ENCODE results near the gene GRIK3.

DNA sequence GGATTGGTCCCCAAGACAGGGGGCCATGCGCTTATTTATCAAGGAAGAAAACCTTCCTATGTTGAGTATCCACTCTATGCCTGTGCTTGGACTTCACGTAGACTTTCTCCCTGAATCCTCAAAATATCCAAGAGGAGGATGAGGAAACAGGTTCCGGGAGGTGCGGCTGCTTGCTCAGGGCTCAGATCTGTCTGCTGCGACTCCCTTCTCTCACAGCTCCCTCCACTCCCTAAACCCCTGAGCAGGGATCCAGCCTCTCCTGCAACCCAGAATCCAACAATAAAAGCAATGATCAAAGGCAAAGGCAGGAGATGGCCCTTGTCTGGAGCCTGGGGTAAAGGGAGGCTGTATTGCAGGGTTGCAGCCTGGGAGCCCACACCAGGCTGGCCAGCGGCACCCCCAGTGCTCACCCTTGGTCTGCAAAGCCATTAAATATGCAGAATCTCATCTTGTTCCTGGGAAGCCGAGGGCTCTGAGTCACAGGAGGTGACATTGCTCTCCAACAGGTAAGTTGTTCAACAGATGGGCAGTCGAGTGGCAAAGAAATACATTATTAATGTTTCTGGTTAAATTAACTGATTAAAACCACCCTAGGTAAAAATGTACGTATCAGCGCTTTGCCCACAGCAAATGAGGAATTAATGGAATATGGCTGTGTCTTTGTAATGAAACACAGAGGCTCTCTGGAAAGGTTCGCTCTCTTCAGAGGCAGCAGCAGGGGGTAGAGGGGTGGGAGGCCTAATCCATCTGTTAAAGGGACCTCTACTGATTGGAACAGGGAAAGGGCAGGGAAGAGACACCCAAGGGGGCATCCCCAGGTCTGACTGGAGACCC lies 111.5 kb downstream of the GRIK3 start:
- TF ChIP-seq POLR2A (IDR thresholded peaks at IDR 0.05; ENCODE audit: low read length) (no peak), GATA1 (IDR thresholded peaks at IDR 0.05; ENCODE audit: low read depth, low read length) (no peak)
